GM12864 (cell line): Measurements from ENCODE around the gene ERG.

Experiments
- DNase-seq: peaks from one replicate; pipeline ENCODE4 v3.0.0-alpha.2; 2011; ENCODE audit warnings: low read depth
- H3K4me3 ChIP-seq: 2 replicates; pipeline ENCODE4 v1.5.1; 2011; ENCODE audit warnings: mild to moderate bottlenecking, low read depth, low read length, control low read depth
- TF ChIP-seq, protein P1 (sequence below): IDR thresholded peaks from 2 replicates; pipeline ENCODE4 v1.5.1; 2011; ENCODE audit warnings: low read depth, mild to moderate bottlenecking, moderate library complexity, low read length, control low read depth, inconsistent platforms; ENCODE audit errors: missing control alignments

Gene ERG

DNA sequence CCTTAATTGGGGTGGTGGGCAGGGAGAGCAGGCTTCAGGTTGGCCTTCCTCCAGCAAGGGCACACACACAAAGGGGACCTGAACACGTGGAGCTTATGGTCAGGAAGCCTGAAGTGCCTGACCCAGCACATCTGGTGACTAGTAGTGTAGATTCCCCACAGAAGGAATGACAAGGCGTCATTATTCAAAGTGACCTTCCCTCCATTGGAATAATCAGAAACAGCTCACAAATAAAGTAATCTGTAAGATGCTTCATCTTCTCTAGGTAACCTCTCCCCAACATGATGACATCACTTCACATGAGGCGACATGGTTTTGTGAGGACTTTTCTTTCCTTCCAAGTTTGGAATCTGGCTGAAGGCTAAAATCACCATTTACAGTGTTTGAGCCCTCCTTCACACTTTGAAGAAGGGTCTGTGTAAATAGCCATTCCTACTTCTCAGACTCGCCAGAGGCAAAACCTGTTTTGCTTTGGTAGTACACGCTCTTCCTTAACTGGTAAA lies 32.8 kb upstream of the ERG start:
- TF ChIP-seq, protein P1, sequence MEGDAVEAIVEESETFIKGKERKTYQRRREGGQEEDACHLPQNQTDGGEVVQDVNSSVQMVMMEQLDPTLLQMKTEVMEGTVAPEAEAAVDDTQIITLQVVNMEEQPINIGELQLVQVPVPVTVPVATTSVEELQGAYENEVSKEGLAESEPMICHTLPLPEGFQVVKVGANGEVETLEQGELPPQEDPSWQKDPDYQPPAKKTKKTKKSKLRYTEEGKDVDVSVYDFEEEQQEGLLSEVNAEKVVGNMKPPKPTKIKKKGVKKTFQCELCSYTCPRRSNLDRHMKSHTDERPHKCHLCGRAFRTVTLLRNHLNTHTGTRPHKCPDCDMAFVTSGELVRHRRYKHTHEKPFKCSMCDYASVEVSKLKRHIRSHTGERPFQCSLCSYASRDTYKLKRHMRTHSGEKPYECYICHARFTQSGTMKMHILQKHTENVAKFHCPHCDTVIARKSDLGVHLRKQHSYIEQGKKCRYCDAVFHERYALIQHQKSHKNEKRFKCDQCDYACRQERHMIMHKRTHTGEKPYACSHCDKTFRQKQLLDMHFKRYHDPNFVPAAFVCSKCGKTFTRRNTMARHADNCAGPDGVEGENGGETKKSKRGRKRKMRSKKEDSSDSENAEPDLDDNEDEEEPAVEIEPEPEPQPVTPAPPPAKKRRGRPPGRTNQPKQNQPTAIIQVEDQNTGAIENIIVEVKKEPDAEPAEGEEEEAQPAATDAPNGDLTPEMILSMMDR = no peak
- DNase-seq = no peak
- H3K4me3 ChIP-seq = no peak overlapping the region

DNA sequence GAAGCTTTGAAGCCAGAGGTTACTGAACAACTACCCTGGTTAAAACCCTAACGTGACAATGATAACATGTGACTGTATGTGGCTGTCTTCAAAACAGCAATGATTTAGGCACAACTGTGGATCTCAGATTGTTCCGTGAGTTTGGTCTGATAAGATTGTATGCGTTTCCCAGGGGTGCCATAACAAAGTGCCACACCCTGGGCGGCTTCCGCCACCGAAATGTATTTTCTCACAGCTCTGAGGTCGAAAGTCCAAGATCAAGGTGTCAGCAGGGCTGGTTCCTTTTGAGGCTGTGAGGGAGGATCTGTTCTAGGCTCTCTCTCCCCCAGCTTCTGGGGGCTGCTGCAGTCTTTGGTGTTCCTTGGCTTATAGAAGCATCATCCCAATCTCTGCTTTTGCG lies 29.5 kb upstream of the ERG start:
- DNase-seq = no peak
- no peak overlapping the region for H3K4me3 ChIP-seq
- TF ChIP-seq, protein P1 = no peak

DNA sequence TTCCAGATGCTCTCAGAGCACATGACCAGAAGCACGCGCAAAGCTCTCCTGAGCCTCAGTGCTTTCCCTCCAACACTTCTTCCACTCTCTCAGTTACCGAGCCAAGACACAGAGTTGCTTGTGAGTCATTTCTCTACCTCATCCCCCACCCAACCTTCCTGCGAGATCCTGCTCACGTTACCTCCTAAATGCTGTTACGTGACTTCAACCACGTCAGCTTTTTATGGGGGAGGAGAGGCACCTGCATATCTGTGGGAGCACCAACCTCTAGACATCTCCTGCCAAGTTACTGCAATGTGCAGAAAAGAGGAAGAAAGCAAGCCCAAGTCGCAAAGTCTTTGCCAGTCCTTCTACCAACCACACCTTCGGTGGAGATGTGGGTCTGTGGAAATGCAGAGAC lies 27.2 kb upstream of the ERG start:
- TF ChIP-seq, protein P1 = no peak
- no peak for DNase-seq
- H3K4me3 ChIP-seq = no peak overlapping the region

DNA sequence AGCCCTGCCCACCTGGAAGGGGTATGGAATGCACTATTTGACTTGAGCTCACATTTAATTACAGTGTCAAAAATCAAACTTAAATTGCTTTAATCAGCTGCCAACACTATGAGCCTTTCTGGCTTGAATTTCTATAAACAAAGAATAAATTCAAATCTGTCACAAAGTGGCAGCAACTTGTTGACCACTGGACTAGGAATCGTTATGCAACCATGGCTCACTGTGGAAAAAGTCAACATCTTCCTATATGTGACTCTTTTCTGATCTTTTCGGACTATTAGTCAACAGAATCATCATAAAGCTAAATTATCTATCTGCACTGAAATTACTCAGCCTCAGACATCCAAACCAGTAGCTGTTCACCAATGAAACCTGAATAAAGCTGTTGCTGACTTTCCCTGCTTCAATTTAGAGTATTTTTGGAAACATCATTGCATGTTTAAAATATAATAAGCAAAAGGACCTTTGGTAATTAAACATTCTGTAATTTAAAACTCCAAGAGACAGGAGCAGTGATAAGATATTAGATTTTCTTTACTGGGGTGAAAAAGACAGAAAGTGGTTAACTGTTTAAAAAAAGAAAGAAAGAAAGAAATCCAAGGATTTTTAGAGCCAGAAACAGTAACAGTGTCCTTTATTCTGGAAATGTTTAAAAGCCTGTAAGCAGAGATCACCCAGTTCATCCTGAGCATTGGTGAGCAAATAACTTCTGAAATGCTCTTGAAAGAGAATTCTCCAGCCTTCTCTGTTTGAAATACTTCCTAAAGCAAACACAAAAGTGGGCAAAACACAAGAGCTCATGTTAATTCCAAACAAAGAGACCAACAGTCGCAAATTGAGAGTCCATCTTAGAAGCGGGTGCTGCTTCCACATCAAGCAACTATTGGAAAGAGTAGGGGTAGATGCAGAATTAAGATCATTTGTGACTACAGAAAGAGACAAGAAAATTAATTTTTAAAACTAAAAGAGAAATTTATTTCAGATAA lies 26.2 kb upstream of the ERG start:
- TF ChIP-seq, protein P1 = no peak
- no peak overlapping the region for H3K4me3 ChIP-seq
- no peak for DNase-seq

DNA sequence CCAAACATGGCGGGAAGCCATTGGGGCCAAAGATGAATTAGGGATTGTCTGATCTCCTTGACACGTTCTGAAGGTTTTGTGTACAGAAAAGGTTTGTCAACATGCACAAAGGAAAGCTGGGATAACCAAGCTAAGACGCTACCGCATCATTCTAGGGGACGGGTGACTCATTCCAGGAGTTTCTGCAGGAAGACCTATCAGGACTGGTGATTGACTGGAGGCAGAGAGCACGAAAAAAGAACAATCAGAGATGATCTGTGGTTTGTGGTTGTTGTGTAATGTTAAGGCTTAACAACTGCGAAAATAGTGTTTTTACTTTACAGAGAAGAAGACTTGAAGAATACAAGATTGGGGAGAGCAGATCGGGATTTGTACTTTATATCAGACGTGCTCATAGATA lies 22.2 kb upstream of the ERG start:
- TF ChIP-seq, protein P1 = no peak
- DNase-seq = no peak
- H3K4me3 ChIP-seq = no peak overlapping the region

DNA sequence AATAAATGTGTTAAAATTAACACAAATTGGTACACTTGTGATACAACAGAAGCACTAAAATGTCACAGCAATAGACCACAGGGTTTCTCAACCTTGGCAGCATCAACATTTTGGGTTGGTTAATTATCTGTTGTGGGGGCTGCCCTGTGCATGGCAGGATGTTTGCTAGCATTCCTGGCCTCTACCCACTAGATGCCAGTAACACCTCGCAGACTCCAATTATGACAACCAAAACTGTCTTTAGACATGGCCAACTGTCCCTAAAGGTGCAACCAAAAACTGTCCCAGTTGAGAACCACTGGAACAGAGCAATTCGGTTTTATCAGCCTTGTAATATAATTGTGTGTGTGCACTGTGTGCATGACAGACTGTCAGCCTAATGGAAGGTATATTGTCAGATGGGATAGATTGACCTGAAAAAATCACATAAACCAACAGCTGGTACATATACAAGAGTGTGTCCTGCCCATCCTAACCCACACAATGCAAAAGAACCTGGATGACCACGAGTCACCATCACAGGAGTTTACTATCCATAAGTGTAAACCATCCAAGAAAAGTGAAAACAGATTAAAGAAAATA lies 13.5 kb upstream of the ERG start:
- no peak overlapping the region for H3K4me3 ChIP-seq
- TF ChIP-seq, protein P1 = no peak
- no peak for DNase-seq
